Measurements from ENCODE around the gene ZDHHC5.
A peak's percentile ranks its signal among the peaks of the same experiment; 100 is the strongest.
"Not testable (repeated sequence)": the region's sequence is repeated elsewhere in the genome, so short reads cannot be mapped to it uniquely, and the experiment has no call there.

ZDHHC5 gene

GRCh38 chr11:57675176-57675941 is 7.4 kb downstream of the ZDHHC5 start:
- DNase-seq: no peak

- DNase-seq: no peak
Observed at GRCh38 chr11:57679396-57679795, 11.5 kb downstream of the ZDHHC5 start.

GRCh38 chr11:57680552-57680874 is 12.6 kb downstream of the ZDHHC5 start:
- peak; percentile 9 for DNase-seq

DNA sequence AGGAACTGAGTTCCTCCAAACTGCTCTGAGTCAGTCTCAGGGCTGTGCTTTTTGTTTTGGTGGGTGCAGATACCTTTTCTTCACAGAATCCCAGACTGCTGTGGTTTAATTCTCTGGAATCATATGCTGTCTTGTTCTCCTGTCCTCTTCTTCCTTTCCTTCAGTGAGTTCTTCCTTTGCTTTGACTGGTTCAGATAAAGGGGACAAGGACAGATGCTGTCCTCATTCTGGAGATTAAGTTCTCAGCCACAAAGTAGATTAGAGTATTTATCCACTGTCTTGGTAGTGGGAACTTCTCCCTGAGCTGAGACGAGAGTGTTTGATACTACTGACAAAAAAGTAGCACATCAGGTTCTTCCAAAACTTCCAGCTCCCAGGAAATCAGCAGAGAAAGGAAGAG is 13.3 kb downstream of the ZDHHC5 start:
- no peak for DNase-seq

GRCh38 chr11:57690474-57690873 is 22.6 kb downstream of the ZDHHC5 start:
- not testable (repeated sequence) for DNase-seq

DNA sequence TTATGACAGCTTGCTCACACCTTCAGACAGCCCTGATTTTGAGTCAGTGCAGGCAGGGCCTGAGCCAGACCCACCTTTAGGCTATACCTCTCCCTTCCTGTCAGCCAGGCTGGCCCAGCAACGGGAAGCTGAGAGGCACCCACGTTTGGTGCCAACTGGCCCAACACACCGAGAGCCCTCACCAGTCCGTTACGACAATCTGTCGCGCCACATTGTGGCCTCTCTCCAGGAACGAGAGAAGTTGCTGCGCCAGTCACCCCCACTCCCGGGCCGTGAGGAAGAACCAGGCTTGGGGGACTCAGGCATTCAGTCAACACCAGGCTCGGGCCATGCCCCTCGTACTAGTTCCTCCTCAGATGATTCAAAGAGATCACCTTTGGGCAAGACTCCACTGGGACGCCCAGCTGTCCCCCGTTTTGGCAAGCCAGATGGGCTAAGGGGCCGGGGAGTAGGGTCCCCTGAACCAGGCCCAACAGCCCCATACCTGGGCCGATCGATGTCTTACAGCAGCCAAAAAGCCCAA is 31.0 kb downstream of the ZDHHC5 start:
- no peak for DNase-seq

DNA sequence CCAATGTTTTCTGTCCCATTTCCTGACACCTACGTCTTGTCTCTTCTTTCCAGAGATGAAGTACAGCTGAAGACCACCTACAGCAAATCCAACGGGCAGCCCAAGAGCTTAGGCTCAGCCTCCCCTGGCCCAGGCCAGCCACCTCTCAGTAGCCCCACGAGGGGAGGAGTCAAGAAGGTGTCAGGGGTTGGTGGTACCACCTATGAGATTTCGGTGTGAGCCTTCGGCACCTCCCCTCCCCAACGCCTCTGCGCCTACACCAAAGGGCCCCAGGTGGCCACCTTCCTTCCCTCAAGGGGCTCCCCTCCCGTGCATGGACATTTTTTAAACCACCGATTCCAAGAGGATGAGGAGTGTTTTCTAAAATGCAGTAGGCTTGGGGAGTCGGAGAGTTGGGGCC is 31.9 kb downstream of the ZDHHC5 start:
- DNase-seq: no peak

GRCh38 chr11:57700425-57700824 is 32.5 kb downstream of the ZDHHC5 start:
- DNase-seq: no peak

- DNase-seq: no peak
Observed at GRCh38 chr11:57703341-57703740, 35.4 kb downstream of the ZDHHC5 start.

DNA sequence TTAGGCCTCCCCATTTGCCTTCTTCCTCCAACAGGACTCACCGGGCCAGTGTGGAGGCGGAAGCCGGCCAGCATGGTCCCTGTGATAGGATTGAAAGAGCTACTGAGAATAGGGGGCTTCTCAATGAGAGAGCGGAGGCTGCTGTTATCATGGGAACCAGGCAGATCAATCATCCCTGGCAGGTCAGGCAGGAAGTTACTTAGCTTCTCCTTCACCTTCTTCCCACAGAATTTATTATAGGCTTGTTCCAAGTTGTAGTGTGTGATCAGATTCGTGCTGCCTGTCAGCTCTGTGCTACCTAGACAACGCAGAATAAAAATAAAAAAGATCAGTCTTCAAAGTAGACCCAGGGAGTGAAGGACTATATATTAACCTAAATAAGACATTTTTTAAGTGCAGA is 37.0 kb downstream of the ZDHHC5 start:
- no peak for DNase-seq

DNA sequence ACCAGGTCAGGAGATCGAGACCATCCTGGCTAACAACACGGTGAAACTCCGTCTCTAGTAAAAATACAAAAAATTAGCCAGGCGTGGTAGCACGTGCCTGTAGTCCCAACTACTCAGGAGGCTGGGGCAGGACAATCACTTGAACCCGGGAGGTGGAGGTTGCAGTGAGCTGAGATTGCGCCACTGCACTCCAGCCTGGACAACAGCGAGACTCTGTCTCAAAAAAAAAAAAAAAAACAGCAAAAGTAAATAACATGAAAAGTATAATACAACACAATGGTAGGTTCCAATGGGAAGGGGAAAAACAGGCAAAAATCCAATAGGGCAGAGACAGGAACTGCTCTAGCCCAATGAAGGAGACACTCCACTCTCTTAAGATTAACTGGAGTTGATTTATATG is 37.5 kb downstream of the ZDHHC5 start:
- DNase-seq: not testable (repeated sequence)

DNA sequence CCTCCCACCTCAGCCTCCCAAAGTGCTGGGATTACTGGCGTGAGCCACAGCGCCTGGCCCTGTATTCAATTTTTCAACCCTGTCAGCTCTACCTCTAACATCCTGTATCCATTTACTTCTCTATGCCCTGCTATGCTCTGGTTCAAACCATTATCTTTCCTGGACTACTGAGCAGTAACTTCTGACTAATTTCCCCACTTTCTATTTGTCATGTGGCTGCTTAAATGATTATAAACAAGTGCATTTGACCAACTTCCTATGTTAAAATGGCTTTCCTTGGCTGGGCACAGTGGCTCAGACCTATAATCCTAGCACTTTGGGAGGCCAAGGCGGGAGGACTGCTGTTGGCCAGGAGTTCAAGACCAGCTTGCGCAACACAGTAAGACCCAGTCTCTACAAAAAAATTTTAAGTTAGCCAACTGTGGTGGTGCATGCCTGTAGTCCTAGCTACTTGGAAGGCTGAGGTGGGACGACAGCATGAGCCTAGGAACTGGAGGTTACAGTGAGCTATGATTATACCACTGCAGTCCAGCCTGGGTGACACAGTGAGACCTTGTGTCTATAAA is 42.0 kb downstream of the ZDHHC5 start:
- no peak for DNase-seq

DNA sequence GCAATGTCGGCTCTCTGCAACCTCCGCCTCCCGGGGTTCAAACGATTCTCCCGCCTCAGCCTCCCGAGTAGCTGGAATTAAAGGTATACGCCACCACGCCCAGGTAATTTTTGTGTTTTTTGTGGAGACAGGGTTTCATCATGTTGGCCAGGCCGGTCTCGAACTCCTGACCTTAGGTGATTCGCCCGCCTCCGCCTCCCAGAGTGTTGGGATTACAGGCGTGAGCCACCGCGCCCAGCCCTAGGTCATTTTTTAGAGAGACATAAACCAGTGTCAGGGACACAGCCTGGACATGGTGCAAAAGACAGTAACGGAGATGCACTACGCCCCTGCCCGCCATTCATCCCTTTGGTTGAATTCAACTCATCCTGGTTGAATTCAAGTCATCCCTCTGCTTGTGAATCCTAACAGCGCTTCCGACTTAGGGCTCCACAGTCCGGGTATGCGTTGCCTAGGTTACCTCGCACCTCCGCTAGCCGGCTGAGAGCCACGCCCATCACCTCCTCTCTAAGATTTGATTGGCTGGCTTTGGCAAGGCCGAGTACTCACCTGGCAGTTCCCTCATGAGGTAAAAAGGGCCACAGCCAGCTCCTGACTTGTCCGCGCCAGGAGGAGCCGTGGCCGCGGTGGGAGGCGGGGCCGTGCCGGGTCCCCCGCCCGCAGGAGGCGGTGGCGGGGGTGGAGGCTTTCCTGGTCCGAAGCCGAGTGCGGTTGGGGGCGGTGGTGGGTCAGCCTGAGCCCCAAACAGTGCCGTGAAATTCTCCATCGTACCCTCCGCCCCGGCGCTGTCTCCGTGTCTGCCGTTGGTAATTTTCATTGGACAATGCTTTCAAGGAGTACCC is 43.7 kb downstream of the ZDHHC5 start, which contains the start of gene MED19:
MED19 (minus strand) TSS at position 802 of the 842 bp plus-strand sequence; CDS start at position 766, 36 bp downstream.
- peak; percentile 69 for DNase-seq

- DNase-seq: peak; percentile 99
Observed at GRCh38 chr11:57712256-57713150, 44.6 kb downstream of the ZDHHC5 start, which contains the start of gene TMX2. Gene TMX2 (plus strand): TSS chr11:57712593. CDS start chr11:57712619, 26 bp downstream.

- no peak for DNase-seq
Observed at GRCh38 chr11:57713835-57714234, 45.9 kb downstream of the ZDHHC5 start.

DNA sequence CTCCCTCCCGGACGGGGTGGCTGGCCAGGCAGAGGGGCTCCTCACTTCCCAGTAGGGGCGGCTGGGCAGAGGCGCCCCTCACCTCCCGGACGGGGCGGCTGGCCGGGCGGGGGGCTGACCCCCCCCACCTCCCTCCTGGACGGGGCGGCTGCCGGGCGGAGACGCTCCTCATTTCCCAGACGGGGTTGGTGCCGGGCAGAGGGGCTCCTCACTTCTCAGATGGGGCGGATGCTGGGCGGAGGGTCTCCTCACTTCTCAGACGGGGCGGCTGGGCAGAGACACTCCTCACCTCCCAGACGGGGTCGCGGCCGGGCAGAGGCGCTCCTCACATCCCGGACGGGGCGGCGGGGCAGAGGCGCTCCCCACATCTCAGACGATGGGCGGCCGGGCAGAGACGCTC is 48.8 kb downstream of the ZDHHC5 start:
- DNase-seq: not testable (repeated sequence)

- DNase-seq: no peak
Observed at GRCh38 chr11:57727185-57727584, 59.3 kb downstream of the ZDHHC5 start.

- no peak for DNase-seq
Observed at GRCh38 chr11:57728829-57729228, 60.9 kb downstream of the ZDHHC5 start.

- DNase-seq: no peak
Observed at GRCh38 chr11:57729479-57729878, 61.6 kb downstream of the ZDHHC5 start.

- no peak for DNase-seq
Observed at GRCh38 chr11:57732661-57733060, 64.7 kb downstream of the ZDHHC5 start.

DNA sequence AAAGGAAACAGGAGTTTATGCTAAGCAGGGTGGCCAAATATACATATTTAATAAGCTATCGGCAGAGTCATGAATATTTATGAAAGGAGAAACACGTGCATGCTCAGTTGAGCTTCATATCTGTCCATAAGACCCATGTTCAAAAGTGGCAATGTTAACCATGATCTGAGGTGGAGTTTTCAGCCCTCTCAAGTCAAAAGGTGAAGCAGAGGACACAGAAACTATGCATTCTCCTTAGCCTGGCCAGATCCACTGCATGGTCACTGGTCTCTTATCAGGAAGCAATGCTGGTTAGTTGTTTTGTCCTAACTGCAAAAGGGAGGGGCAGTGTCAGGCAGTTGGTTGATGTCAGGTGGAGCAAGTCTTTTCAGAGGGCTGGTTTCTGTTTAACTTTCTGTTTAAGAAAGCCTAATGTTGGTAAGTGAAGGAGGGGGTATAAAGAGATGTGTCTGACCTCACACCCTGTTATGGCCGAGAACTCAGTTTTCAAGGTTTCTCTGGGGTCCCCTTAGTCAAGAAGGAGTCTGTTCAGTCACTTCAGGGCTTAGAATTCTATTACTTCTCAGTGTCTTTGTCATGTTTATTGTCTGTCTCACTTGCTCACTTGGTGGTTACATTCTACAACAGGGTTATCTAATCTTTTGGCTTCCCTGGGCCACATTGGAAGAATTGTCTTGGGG is 67.8 kb downstream of the ZDHHC5 start:
- DNase-seq: no peak
